HG03097 (cell line): Measurements from ENCODE around the gene SCCPDH.
"Not testable (repeated sequence)": the region's sequence is repeated elsewhere in the genome, so short reads cannot be mapped to it uniquely, and the experiment has no call there.

Source experiments
- ATAC-seq: cut with Tn5 transposase; IDR thresholded peaks from one replicate; pipeline ENCODE4 v1.9.1; 2021; ENCODE audit not compliant: unreplicated experiment, low FRiP score

SCCPDH gene

GRCh38 chr1:246797597-246797996 lies 73.4 kb downstream of the SCCPDH start:
- ATAC-seq: no peak

GRCh38 chr1:246798107-246798506 lies 73.9 kb downstream of the SCCPDH start:
- no peak for ATAC-seq

- ATAC-seq: no peak
These were observed 74.6 kb downstream of the SCCPDH start for GRCh38 chr1:246798606-246799496.

- ATAC-seq: no peak
These were observed 76.1 kb downstream of the SCCPDH start for GRCh38 chr1:246800356-246800755.

GRCh38 chr1:246800756-246801155 lies 76.5 kb downstream of the SCCPDH start:
- no peak for ATAC-seq

GRCh38 chr1:246801241-246802020 lies 77.2 kb downstream of the SCCPDH start:
- no peak for ATAC-seq

- ATAC-seq: no peak
These were observed 79.2 kb downstream of the SCCPDH start for GRCh38 chr1:246803373-246803772.

- no peak for ATAC-seq
These were observed 79.7 kb downstream of the SCCPDH start for GRCh38 chr1:246803883-246804282.

GRCh38 chr1:246805135-246805716 lies 81.0 kb downstream of the SCCPDH start:
- no peak for ATAC-seq

GRCh38 chr1:246809473-246809872 lies 85.3 kb downstream of the SCCPDH start:
- no peak for ATAC-seq

- no peak for ATAC-seq
These were observed 87.8 kb downstream of the SCCPDH start for GRCh38 chr1:246811985-246812384.

GRCh38 chr1:246813325-246813724 lies 89.1 kb downstream of the SCCPDH start:
- not testable (repeated sequence) for ATAC-seq

GRCh38 chr1:246814890-246815289 lies 90.7 kb downstream of the SCCPDH start:
- no peak for ATAC-seq

GRCh38 chr1:246815693-246816270 lies 91.6 kb downstream of the SCCPDH start:
- ATAC-seq: no peak
